GM21390 (cell line): ENCODE measurements around the gene KANSL1.

Experiments
- ATAC-seq: cut with Tn5 transposase; IDR thresholded peaks from one replicate; pipeline ENCODE4 v1.9.1; 2021; ENCODE audit not compliant: unreplicated experiment

Gene KANSL1

GRCh38 chr17:46140645-46141197 lies 52.5 kb downstream of the KANSL1 start:
- ATAC-seq: no peak

GRCh38 chr17:46139432-46140210 lies 53.6 kb downstream of the KANSL1 start:
- no peak for ATAC-seq

- no peak for ATAC-seq
These were observed 54.8 kb downstream of the KANSL1 start for GRCh38 chr17:46138473-46138872.

- ATAC-seq: no peak
These were observed 56.4 kb downstream of the KANSL1 start for GRCh38 chr17:46136820-46137219.

- no peak for ATAC-seq
These were observed 57.2 kb downstream of the KANSL1 start for GRCh38 chr17:46135879-46136563.

GRCh38 chr17:46135126-46135812 lies 58.0 kb downstream of the KANSL1 start:
- ATAC-seq: no peak

- no peak for ATAC-seq
These were observed 63.9 kb downstream of the KANSL1 start for GRCh38 chr17:46129302-46129701.

- ATAC-seq: no peak
These were observed 64.8 kb downstream of the KANSL1 start for GRCh38 chr17:46128453-46128852.

- no peak for ATAC-seq
These were observed 65.7 kb downstream of the KANSL1 start for GRCh38 chr17:46127524-46127923.

GRCh38 chr17:46126840-46127239 lies 66.4 kb downstream of the KANSL1 start:
- ATAC-seq: no peak

- no peak for ATAC-seq
These were observed 67.4 kb downstream of the KANSL1 start for GRCh38 chr17:46125831-46126230.

- ATAC-seq: no peak
These were observed 68.3 kb downstream of the KANSL1 start for GRCh38 chr17:46124695-46125592.

- no peak for ATAC-seq
These were observed 69.6 kb downstream of the KANSL1 start for GRCh38 chr17:46123607-46124006.

GRCh38 chr17:46122486-46122871 lies 70.8 kb downstream of the KANSL1 start:
- no peak for ATAC-seq

GRCh38 chr17:46121841-46122485 lies 71.3 kb downstream of the KANSL1 start:
- no peak for ATAC-seq

- no peak for ATAC-seq
These were observed 72.0 kb downstream of the KANSL1 start for GRCh38 chr17:46121165-46121764.

GRCh38 chr17:46120537-46120936 lies 72.7 kb downstream of the KANSL1 start:
- no peak for ATAC-seq

- no peak for ATAC-seq
These were observed 73.2 kb downstream of the KANSL1 start for GRCh38 chr17:46120078-46120477.

- ATAC-seq: no peak
These were observed 74.3 kb downstream of the KANSL1 start for GRCh38 chr17:46118964-46119363.
